HG03103 (cell line): Measurements from ENCODE around the gene CLDN22.

ENCODE experiments used
- ATAC-seq: cut with Tn5 transposase; IDR thresholded peaks from one replicate; pipeline ENCODE4 v1.9.1; 2021; ENCODE audit warnings: low read depth; ENCODE audit not compliant: unreplicated experiment

Gene CLDN22

GRCh38 chr4:183285886-183286285, 34.2 kb downstream of the CLDN22 start:
- no peak for ATAC-seq

DNA sequence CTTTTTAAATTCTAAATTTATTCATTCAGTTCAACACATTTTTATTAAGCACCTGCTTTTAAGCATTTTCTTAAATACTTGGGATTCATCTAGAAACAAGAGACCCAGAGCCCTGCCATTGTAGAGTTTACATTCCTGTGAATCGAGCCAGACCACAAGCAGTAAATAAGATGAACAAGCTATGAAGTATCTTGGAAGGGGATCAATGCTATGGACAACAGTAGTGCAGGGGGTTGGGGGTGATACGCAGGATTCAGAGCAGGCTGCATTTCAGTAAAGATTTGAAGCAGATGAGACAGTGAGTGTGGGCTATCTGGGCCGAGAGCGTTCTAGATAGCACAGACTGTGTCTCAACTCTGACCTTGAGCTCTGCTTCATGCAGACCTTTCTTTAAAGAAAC, 35.1 kb downstream of the CLDN22 start:
- no peak for ATAC-seq

- no peak for ATAC-seq
Measured at GRCh38 chr4:183284258-183284785, 35.8 kb downstream of the CLDN22 start.

- no peak for ATAC-seq
Measured at GRCh38 chr4:183276106-183276505, 44.0 kb downstream of the CLDN22 start.

- ATAC-seq, result no peak
Measured at GRCh38 chr4:183272384-183272783, 47.7 kb downstream of the CLDN22 start.

DNA sequence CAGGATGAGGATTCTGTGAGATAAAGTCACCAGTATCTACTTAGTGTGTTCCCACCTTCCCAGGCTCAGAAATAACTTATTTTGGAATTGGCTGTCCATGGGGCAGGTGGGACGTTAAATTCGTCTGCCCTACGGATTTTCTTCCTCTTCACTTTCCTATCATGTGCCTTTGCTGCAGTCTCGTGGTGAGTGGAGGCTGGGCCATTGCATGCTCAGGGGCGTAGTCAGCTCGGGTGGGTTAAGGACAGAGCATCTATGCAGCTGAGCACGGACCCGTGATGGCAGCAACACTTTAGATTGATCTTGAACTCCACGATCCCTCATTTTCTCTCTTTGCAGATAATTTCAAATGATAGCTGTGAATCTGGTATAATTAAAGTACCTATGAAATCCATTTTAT, 51.5 kb downstream of the CLDN22 start:
- no peak for ATAC-seq
